HFFc6 (cell line): Measurements from ENCODE around the gene RAB11FIP4. TPM values are rescaled to one million over a fixed set of nuclear protein-coding genes. Genes with fewer than 3 reads are reported as not detected.

Source experiments
- DNase-seq: peaks from one replicate; pipeline ENCODE4 v3.0.0-alpha.2; 2018
- H3K27ac Mint-ChIP-seq: 2 replicates; pipeline ENCODE4 v1.8.0; 2020; ENCODE audit warnings: mild to moderate bottlenecking, mixed read lengths
- H3K27me3 Mint-ChIP-seq: 2 replicates; pipeline ENCODE4 v1.8.0; 2021; ENCODE audit warnings: mild to moderate bottlenecking, moderate library complexity, mixed read lengths; ENCODE audit not compliant: insufficient read depth
- H3K36me3 Mint-ChIP-seq: 2 replicates; pipeline ENCODE4 v1.8.0; 2021; ENCODE audit warnings: low read depth, mixed read lengths
- H3K4me1 Mint-ChIP-seq: 2 replicates; pipeline ENCODE4 v1.8.0; 2020; ENCODE audit warnings: low read depth, mixed read lengths
- H3K4me3 Mint-ChIP-seq: 2 replicates; pipeline ENCODE4 v1.8.0; 2020; ENCODE audit warnings: mild to moderate bottlenecking, moderate library complexity, mixed read lengths
- H3K9me3 Mint-ChIP-seq: 2 replicates; pipeline ENCODE4 v1.8.0; 2020; ENCODE audit warnings: mild to moderate bottlenecking, mixed read lengths
- total RNA-seq, 6 experiments: library from RNA; stranded (reverse); fragmentation: NEBNext Ultra II Directional; extraction: Animal tissue kit (Norgen Biotek cat#: 25700); gene quantifications; 2 replicates in 1 of 6; 3 replicates in 5 of 6; pipeline ENCODE4 v1.2.3, GENCODE V29; 2021
- TF ChIP-seq, protein P1 (sequence below): fragments of 200-600 bp; sonication (generic); IDR thresholded peaks from 2 replicates; pipeline ENCODE4 v1.5.0; 2021; ENCODE audit warnings: antibody characterized with exemption, mild to moderate bottlenecking

Gene RAB11FIP4
- total RNA-seq, 6 experiments from 2014 or later, result 0.02 to 0.38 (median 0.09) TPM

DNA sequence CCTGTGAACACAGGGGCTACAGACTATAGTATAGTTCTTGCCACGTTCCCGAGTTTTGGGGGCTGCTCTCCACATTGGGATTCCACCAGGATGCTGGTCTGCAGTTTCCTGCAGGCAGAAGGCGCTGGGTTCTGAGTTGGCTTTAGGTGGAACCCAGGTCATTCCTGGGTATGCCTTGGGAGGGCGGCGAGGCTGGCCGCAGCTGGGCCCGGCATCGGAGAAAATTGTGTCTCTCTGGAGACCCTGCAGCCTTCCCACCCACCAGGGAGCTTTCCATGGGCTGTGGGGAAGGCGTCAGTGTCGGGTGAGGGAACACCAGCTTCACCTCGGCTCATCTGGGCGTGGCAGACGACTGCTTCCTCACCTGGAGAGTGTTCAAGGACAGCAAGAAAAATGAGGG is 183.6 kb downstream of the RAB11FIP4 start:
- H3K27me3 Mint-ChIP-seq, result peaks cover 4% of the 10 kb centered on the region
- H3K36me3 Mint-ChIP-seq, result peaks cover 51% of the 10 kb centered on the region
- no peak for DNase-seq
- peaks cover 79% of the 10 kb centered on the region for H3K4me1 Mint-ChIP-seq
- no peak overlapping the region for H3K4me3 Mint-ChIP-seq
- no peaks in the 10 kb centered on the region for H3K9me3 Mint-ChIP-seq
- peak overlapping the region; percentile 96 for H3K27ac Mint-ChIP-seq
- TF ChIP-seq, protein P1, sequence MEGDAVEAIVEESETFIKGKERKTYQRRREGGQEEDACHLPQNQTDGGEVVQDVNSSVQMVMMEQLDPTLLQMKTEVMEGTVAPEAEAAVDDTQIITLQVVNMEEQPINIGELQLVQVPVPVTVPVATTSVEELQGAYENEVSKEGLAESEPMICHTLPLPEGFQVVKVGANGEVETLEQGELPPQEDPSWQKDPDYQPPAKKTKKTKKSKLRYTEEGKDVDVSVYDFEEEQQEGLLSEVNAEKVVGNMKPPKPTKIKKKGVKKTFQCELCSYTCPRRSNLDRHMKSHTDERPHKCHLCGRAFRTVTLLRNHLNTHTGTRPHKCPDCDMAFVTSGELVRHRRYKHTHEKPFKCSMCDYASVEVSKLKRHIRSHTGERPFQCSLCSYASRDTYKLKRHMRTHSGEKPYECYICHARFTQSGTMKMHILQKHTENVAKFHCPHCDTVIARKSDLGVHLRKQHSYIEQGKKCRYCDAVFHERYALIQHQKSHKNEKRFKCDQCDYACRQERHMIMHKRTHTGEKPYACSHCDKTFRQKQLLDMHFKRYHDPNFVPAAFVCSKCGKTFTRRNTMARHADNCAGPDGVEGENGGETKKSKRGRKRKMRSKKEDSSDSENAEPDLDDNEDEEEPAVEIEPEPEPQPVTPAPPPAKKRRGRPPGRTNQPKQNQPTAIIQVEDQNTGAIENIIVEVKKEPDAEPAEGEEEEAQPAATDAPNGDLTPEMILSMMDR, result no peak

DNA sequence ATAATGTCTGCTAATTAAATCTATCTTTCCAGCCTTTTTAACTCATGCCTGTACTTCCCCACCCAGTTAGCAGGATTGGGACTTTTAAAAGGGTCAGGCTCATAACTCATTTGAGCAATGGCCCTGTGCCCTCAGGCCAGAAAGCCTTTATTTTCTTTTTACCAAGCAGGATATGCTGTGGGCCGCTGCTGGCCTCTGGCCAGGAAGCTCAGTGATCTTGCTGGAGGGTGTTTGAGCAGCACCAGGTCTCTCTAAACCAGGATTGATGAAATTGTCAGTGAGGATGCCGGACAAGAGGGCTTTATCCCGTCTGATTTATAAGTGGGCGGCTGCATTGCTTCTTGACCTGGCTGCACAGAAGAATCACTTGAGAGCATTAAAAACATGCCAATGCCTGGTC is 187.8 kb downstream of the RAB11FIP4 start:
- peaks cover 56% of the 10 kb centered on the region for H3K36me3 Mint-ChIP-seq
- peaks cover 78% of the 10 kb centered on the region for H3K4me1 Mint-ChIP-seq
- H3K4me3 Mint-ChIP-seq, result peak overlapping the region; percentile 45
- DNase-seq, result peak; percentile 51
- peak overlapping the region; percentile 89 for H3K27ac Mint-ChIP-seq
- H3K9me3 Mint-ChIP-seq, result no peaks in the 10 kb centered on the region
- H3K27me3 Mint-ChIP-seq, result peaks cover 2% of the 10 kb centered on the region
- TF ChIP-seq, protein P1, result no peak

DNA sequence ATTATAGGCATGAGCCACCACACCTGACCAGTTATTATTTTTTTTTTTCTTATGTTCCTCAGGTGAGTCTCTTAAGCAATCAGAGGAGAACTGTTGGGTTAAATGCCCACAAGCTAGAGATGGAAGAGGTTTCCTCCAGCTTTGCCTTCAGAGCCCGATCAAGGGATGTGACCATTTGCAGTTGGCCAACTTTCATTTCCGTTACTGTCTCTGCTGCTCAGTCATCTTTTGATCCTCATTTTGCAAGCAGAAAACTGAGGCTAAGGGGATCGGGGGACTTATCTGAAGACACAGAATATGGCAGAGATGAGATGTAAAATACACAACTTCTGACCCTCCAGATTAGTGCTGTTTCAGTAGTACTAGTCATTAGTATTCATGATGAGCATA is 188.8 kb downstream of the RAB11FIP4 start:
- Mint-ChIP-seq H3K27ac (peak overlapping the region; percentile 89), H3K4me1 (peaks cover 78% of the 10 kb centered on the region), H3K9me3 (no peaks in the 10 kb centered on the region), H3K27me3 (peaks cover 2% of the 10 kb centered on the region), H3K4me3 (peak overlapping the region; percentile 45), H3K36me3 (peaks cover 59% of the 10 kb centered on the region)
- no peak for DNase-seq
- TF ChIP-seq, protein P1, result no peak

DNA sequence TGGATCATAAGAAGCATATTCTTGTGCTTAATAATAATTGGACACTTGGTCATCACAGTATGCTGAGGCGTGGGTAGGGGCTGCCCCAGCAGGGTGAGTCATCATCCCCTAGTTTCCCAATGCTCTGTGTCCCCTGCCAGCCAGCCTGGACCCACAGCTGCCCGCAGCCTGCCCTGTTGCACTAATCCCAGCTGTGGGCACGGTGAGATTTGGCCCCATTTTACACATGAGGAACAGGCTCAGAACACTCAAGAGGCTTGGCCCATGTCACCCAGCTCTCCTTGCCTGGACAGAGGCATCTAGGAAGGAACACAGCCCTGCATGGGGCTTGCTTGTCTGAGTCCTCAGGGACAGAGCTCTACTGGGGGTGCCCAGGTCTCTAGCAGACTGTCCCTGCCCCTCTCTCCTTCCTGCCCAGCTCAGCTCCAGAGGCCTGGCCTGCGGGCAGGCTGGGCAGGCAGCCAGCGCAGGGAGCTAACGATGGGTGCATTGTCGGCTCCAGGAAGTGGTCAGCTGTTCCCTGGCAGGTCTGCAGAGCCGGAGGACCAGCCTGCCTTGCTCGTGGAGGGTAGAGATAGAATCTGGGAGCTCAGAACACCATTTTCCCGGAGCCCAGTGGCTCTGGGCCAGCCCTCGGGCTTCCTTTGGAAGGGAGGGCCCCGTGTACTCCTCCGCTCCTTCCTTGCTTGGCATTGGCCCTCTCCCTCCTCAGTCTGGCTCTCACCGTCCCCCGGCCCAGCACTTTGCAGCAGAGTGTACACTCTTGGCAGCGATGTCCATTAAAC is 189.4 kb downstream of the RAB11FIP4 start:
- Mint-ChIP-seq H3K4me3 (peak overlapping the region; percentile 45), H3K36me3 (peaks cover 54% of the 10 kb centered on the region), H3K4me1 (peaks cover 78% of the 10 kb centered on the region), H3K27me3 (no peaks in the 10 kb centered on the region; the same call in 1 of the 2 replicates), H3K9me3 (no peaks in the 10 kb centered on the region), H3K27ac (peak overlapping the region; percentile 89)
- peak; percentile 83 for DNase-seq
- TF ChIP-seq, protein P1, result no peak

DNA sequence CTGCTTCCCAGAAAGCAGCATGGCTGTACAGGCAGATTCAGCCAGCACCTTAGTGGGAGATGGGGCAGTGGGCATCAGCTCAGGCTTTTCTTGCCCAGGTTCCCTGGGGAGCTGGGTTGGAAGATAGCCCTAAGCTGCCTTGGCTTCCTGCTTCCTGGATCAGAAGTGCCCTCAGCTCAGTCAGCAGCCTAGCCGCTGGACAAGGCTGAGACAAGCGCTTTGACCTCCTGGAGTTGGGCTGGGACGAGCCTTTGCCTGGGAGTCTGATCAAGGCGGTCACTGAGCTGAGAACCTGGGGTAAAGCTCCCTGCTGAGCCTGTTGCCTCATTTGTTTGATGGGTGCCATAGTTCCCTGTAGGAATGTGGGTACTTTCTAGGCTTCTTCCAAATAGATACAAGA is 190.0 kb downstream of the RAB11FIP4 start:
- H3K4me3 Mint-ChIP-seq, result peak overlapping the region; percentile 44; the same call in 1 of the 2 replicates
- no peaks in the 10 kb centered on the region for H3K9me3 Mint-ChIP-seq
- peaks cover 82% of the 10 kb centered on the region for H3K4me1 Mint-ChIP-seq
- peak overlapping the region; percentile 89 for H3K27ac Mint-ChIP-seq
- H3K27me3 Mint-ChIP-seq, result no peaks in the 10 kb centered on the region; the same call in 1 of the 2 replicates
- DNase-seq, result peak; percentile 22
- TF ChIP-seq, protein P1, result no peak
- H3K36me3 Mint-ChIP-seq, result peaks cover 52% of the 10 kb centered on the region
